Heart right ventricle (tissue), 16 donors: Measurements from ENCODE around the gene C17orf100. TPM values are rescaled to one million over a fixed set of nuclear protein-coding genes. Genes with fewer than 3 reads are reported as not detected.

Experiments used
- ATAC-seq, 8 donors: fragments of 200-7000 bp; cut with Tn5 transposase; one replicate each; pipeline ENCODE4 v1.9.1; 2020; ENCODE audit warnings: mild to moderate bottlenecking in 8 of 8, moderate library complexity in 8 of 8, moderate number of reproducible peaks in 1 of 8
- DNase-seq, 2 donors: peaks; one replicate each; pipeline ENCODE4 v3.0.0-alpha.2; 2020
- H3K27ac ChIP-seq, 10 donors: fragments of 200-600 bp; sonication (generic) in 2 of 10; one replicate each; pipeline versions ENCODE4 v1.5.0 to v1.8.0; 2020 to 2022; ENCODE audit warnings: mild to moderate bottlenecking in 3 of 10
- H3K27me3 ChIP-seq, 7 donors: fragments of 200-600 bp; one replicate each; pipeline ENCODE4 v1.8.0; 2021 to 2022; ENCODE audit warnings: mild to moderate bottlenecking in 2 of 7
- H3K36me3 ChIP-seq, 9 donors: fragments of 200-600 bp; sonication (generic) in 1 of 9; one replicate each; pipeline versions ENCODE4 v1.5.0 to v1.8.0; 2020 to 2022; ENCODE audit warnings: mild to moderate bottlenecking in 2 of 9
- H3K4me1 ChIP-seq, 9 donors: fragments of 200-600 bp; sonication (generic) in 1 of 9; one replicate each; pipeline versions ENCODE4 v1.5.0 to v1.8.0; 2020 to 2022; ENCODE audit warnings: mild to moderate bottlenecking in 4 of 9
- H3K4me3 ChIP-seq, 10 donors: fragments of 200-600 bp; sonication (generic) in 2 of 10; one replicate each; pipeline versions ENCODE4 v1.5.0 to v1.8.0; 2020 to 2022; ENCODE audit warnings: mild to moderate bottlenecking in 7 of 10, moderate library complexity in 2 of 10
- H3K9me3 ChIP-seq, 11 donors: fragments of 200-600 bp in 10 of 11; sonication (generic) in 2 of 11; one replicate each; pipeline versions ENCODE4 v1.5.0 to v1.8.0; 2013 to 2022; ENCODE audit warnings: mild to moderate bottlenecking in 2 of 11, control low read depth in 1 of 11, moderate library complexity in 1 of 11
- CTCF ChIP-seq, 9 donors: fragments of 200-600 bp; sonication (generic) in 2 of 9; IDR thresholded peaks; one replicate each; pipeline versions ENCODE4 v1.5.0 to v1.8.0; 2021 to 2022; ENCODE audit warnings: antibody characterized with exemption in 9 of 9, mild to moderate bottlenecking in 5 of 9, moderate library complexity in 1 of 9
- WGBS, 2 donors: extraction: QIAGEN DNeasy Blood & Tissue Kit; methylation state at CpG; one replicate each; pipeline ENCODE4 v1.1.7; 2013; ENCODE audit warnings: inconsistent platforms in 1 of 2; 5-methylcytosine and 5-hydroxymethylcytosine counted together
- intact Hi-C, 10 donors: fragments of 100-400 bp; cut with DNase I; formaldehyde crosslinking; loops; one replicate each; pipeline versions ENCODE4 v1.11.1 to v1.14.2; 2022
- microRNA-seq, 2 donors: library from miRNA; unstranded; fragments of <30 nt; microRNA quantifications; one replicate each; pipeline ENCODE4 v1.2.0, GENCODE V29; 2021
- polyA plus RNA-seq, 2 donors: library from polyadenylated mRNA; stranded (reverse); fragments of 200-250 nt; gene quantifications; one replicate each; pipeline ENCODE4 v1.2.3, GENCODE V29; 2013
- total RNA-seq, 10 donors: library from RNA; stranded (reverse); fragmentation: NEBNext Ultra II Directional in 3 of 10; extraction: Animal tissue kit (Norgen Biotek cat#: 25700) in 3 of 10; gene quantifications; one replicate each; pipeline versions ENCODE4 v1.2.1 to v1.2.4, GENCODE V29; 2021 to 2023
- donor health status: Arrhythmogenic right ventricular cardiomyopathy.
- donor health status: ischemic (EF 13 %, LVEDD 7.1; RV severe dilation, severe dysfunction).
- donor health status: healthy with polysubstance abuse.
- donor health status: DM: no; HTN: yes; CAD: no.
- donor health status: DM: no; HTN: no; CAD: no.
- donor health status: ischemic (EF 25% LVEDD 6.9; RV normal size, moderate dysfunction).
- donor health status: ischemic (EF 25% LVEDD 5.7; RV mildly dilated, moderate dysfunction).
- donor health status: healthy.
- donor health status: DM: yes; HTN: yes; CAD: no.
- donor health status: Ischemic cardiomyopathy.
- donor health status: ischemic (EF 35%, LVEDD 5.7; RV mildly dilated, moderate dysfunction).
- donor health status: nonischemic (EF 11% LVEDD 7.7; RV severe dilation, severe dysfunction).
- donor health status: DM: yes; HTN: yes; CAD: no.
- donor health status: PGD.
- donor health status: ischemic (EF 29% LVEDD 5.4; RV normal size, mild dysfunction).
- donor health status: nonischemic (EF 23%, LVEDD 6.1; RV moderate dilation, normal function).

Gene C17orf100
- total and polyA plus RNA-seq, 12 donors = 0.30 to 1.4 (median 0.73) TPM; not detected in 1

GRCh38 chr17:6700948-6701307, 49.4 kb downstream of the C17orf100 start:
- H3K9me3 ChIP-seq = no peaks in the 10 kb centered on the region
- H3K36me3 ChIP-seq = no peaks in the 10 kb centered on the region
- no peak for TF ChIP-seq CTCF (IDR thresholded peaks at IDR 0.05)
- no peak for ATAC-seq
- no peak for DNase-seq
- H3K27ac ChIP-seq = no peak overlapping the region
- 76 to 83% methylated on average over 8 of the region's 8 CpGs for WGBS, 2 donors
- intact Hi-C loops = no loop called here
- no peak overlapping the region for H3K4me3 ChIP-seq
- H3K4me1 ChIP-seq = no peaks in the 10 kb centered on the region
- peaks cover 0 to 28% (median 12%) of the 10 kb centered on the region in 7 donors for H3K27me3 ChIP-seq

- H3K27ac ChIP-seq = no peak overlapping the region
- DNase-seq (no peak), ATAC-seq (no peak)
- peak in 8 of 9 donors; percentile 8 to 46 (median 30) for TF ChIP-seq CTCF (IDR thresholded peaks at IDR 0.05)
- H3K9me3 ChIP-seq = no peaks in the 10 kb centered on the region
- H3K4me1 ChIP-seq = no peaks in the 10 kb centered on the region
- H3K36me3 ChIP-seq = no peaks in the 10 kb centered on the region
- intact Hi-C loops = no loop called here
- no peak overlapping the region for H3K4me3 ChIP-seq
- WGBS, 2 donors = 22 to 23% methylated on average over 11 of the region's 11 CpGs
- peaks cover 0 to 35% (median 20%) of the 10 kb centered on the region in 7 donors for H3K27me3 ChIP-seq
These were observed 50.2 kb downstream of the C17orf100 start for GRCh38 chr17:6701719-6702118.

- Histone ChIP-seq H3K9me3 (no peaks in the 10 kb centered on the region), H3K4me3 (no peak overlapping the region), H3K27ac (no peak overlapping the region), H3K4me1 (no peaks in the 10 kb centered on the region), H3K27me3 (peaks cover 0 to 43% (median 29%) of the 10 kb centered on the region in 7 donors), H3K36me3 (no peaks in the 10 kb centered on the region)
- 89% methylated on average over 16 of the region's 16 CpGs for WGBS, 2 donors
- intact Hi-C loops = no loop called here
- ATAC-seq = no peak
- no peak for DNase-seq
- no peak for TF ChIP-seq CTCF (IDR thresholded peaks at IDR 0.05)
These were observed 51.1 kb downstream of the C17orf100 start for GRCh38 chr17:6702567-6703215.

Small RNA genes within 50 kb of the gene (microRNA-seq; reads per million reads assigned to microRNA genes)
- gene MIR4520-1 = 0 reads per million in 2 donors
- gene MIR4520-2 = 0 reads per million in 2 donors

Other genes with a start within 250 kb of the C17orf100 start
- gene AIPL1, start 216.6 kb upstream of the C17orf100 start, total RNA-seq = not detected
- under 1 TPM in 1 of 2 donors, not detected in 1; 0.01 TPM for gene AIPL1, start 216.6 kb upstream of the C17orf100 start, polyA plus RNA-seq
- gene PIMREG, start 207.3 kb upstream of the C17orf100 start, total RNA-seq = 1 to 10 TPM in 1 of 10 donors, under 1 TPM in 4, not detected in 5; 0.21 to 4.0 (median 0.74) TPM
- under 1 TPM in 1 of 2 donors, not detected in 1; 0.25 TPM for gene PIMREG, start 207.3 kb upstream of the C17orf100 start, polyA plus RNA-seq
- gene PITPNM3, start 95.2 kb upstream of the C17orf100 start, total RNA-seq = under 1 TPM; 0.12 to 0.70 (median 0.35) TPM
- gene PITPNM3, start 95.2 kb upstream of the C17orf100 start, polyA plus RNA-seq = under 1 TPM; 0.17 to 0.37 TPM
- gene KIAA0753, start 11.1 kb upstream of the C17orf100 start, total RNA-seq = 1 to 10 TPM; 3.6 to 9.9 (median 6.0) TPM
- gene KIAA0753, start 11.1 kb upstream of the C17orf100 start, polyA plus RNA-seq = 1 to 10 TPM; 2.4 to 3.2 TPM
- 10 to 100 TPM; 33.3 to 59.2 (median 43.5) TPM for gene TXNDC17, start 10.7 kb upstream of the C17orf100 start, total RNA-seq
- gene TXNDC17, start 10.7 kb upstream of the C17orf100 start, polyA plus RNA-seq = 100 to 1,000 TPM in 1 of 2 donors, 10 to 100 TPM in 1; 60.4 to 172 TPM
- gene MED31, start 157 bp upstream of the C17orf100 start, total RNA-seq = 10 to 100 TPM in 8 of 10 donors, 1 to 10 TPM in 2; 8.4 to 17.5 (median 14.2) TPM
- 10 to 100 TPM; 17.5 to 18.6 TPM for gene MED31, start 157 bp upstream of the C17orf100 start, polyA plus RNA-seq
- gene SLC13A5, start 61.6 kb downstream of the C17orf100 start, total RNA-seq = under 1 TPM in 2 of 10 donors, not detected in 8; 0.17 to 0.36 TPM
- under 1 TPM in 1 of 2 donors, not detected in 1; 0.03 TPM for gene SLC13A5, start 61.6 kb downstream of the C17orf100 start, polyA plus RNA-seq
- gene XAF1, start 104.3 kb downstream of the C17orf100 start, total RNA-seq = 10 to 100 TPM; 12.8 to 59.8 (median 28.1) TPM
- gene XAF1, start 104.3 kb downstream of the C17orf100 start, polyA plus RNA-seq = 10 to 100 TPM; 12.4 to 94.8 TPM
- under 1 TPM in 1 of 10 donors, not detected in 9; 0.26 TPM for gene FBXO39, start 124.5 kb downstream of the C17orf100 start, total RNA-seq
- under 1 TPM; 0.13 to 0.37 TPM for gene FBXO39, start 124.5 kb downstream of the C17orf100 start, polyA plus RNA-seq
- gene TEKT1, start 180.0 kb downstream of the C17orf100 start, total RNA-seq = not detected
- not detected for gene TEKT1, start 180.0 kb downstream of the C17orf100 start, polyA plus RNA-seq